GM18502 (cell line): ENCODE data around the gene ZC3H18.

Experiments used
- ATAC-seq: cut with Tn5 transposase; IDR thresholded peaks from one replicate; pipeline ENCODE4 v1.9.1; 2021; ENCODE audit warnings: mild to moderate bottlenecking; ENCODE audit not compliant: unreplicated experiment, poor library complexity

The ZC3H18 gene

DNA sequence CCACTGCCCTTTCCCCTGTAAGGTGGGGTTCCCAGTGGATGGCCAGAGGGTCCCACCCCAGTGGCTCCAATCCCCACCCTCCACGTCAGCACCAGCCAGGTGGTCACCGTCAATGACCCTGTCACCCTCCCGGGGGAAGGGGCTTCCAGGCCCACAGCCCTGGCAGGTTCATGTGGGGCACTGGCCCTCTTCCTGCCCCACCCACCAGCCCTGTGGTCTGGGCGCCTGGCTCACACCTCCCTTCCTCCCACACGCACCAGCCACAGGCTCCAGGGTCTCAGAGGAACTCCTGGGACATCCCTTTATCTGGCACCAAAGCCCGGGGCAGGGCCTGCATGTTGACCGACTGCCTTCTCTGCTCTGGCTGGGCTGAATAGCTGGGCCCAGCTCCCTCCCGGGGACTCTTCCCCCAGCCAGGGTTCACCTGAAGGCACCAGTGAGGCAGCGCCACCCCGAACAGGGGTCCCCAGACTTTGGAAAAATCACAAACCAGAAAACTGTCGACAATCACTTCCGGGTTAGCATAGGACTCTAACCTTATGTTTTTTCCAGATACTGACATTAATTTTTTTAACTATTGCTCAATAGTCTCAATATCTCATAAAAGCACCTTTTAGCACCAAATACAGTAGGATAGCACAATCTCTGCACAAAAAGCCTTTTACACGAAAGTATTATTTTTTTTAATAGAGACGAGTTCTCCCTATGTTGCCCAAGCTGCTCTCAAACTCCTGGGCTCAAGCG is 21.9 kb upstream of the ZC3H18 start:
- ATAC-seq = no peak

DNA sequence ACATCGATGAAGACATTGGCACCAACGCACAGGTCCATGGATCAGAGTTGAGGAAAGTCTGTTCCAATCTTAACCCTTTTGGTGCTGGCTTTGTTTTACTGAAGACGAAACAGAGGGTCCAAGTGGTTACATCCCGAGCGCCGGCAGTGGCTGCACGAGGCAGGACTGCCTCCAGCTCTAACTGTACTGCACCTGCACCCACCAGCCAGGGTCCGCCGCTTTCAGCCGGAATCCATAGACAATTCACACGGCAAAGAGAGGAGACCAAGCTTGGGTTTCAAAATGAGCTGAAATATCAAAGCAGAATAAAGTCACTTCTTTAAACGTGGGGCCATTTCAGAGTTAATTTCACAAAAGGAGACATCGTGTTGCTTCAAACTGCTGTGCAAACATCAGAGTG is 21.2 kb upstream of the ZC3H18 start:
- no peak for ATAC-seq

DNA sequence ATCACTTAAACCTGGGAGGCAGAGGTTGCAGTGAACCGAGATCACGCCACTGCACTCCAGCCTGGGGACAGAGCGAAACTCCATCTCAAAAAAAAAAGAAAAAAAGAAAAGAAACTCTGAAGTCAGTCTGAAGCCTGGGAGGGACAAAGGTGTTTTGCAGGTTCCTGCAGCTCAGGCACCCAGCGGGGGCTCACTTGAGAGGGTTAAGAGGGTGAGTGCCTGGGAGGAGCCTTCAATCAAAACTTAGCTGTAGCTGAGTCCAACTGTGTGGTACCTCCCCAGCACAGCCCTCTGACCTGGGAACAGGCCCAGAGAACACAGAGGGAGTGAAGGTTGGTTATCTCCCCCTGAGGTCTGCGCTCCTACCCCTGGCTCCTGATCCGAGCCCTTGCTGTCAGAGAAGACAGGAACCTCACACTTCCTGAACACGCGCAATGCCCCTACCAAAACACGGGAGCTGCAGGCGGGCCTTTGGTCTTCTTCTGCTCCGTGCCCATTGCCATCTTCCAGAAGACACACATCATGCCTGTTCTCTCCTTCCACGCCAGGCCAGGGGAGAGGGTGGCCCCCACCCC is 20.4 kb upstream of the ZC3H18 start:
- ATAC-seq = no peak

DNA sequence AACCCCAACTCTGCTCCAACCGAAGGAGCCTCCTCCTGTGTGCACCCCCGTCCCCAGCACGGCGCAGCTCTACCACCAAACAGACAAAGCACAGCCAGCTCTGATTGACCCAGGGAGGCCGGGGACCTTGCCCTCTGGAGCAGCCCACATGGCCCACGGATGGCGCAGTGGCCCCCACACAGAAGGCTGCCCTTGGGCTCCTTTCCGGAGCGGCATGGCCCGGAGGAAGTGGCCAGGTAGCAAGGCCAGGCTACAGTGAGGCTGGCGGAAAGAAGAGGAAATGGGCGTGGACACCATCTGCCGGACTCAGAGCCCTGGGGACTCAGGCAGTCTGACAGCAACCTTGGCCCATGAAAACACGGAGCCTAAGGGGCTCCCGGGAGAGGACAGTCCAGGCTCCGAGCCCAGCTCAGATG is 19.9 kb upstream of the ZC3H18 start:
- ATAC-seq = no peak

DNA sequence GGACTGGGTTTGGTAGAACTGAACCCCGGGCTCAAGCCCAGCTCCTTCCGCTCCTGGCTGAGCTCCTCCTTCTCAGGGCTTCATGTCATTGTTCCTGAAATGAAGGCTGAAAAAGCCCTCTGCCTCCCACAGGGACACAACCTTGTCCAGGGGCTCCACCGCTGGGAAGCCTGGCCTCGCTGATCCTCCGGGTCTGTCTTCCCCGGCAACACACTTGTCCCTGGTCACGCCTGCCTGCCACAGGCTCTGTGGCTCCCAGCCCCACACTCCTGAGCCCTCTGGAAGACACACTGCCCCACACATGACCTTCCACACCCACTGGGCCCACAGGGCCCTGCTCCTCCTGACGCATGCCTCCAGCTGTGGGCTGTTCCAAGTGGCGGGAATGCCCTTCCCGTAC is 18.0 kb upstream of the ZC3H18 start:
- ATAC-seq = no peak

DNA sequence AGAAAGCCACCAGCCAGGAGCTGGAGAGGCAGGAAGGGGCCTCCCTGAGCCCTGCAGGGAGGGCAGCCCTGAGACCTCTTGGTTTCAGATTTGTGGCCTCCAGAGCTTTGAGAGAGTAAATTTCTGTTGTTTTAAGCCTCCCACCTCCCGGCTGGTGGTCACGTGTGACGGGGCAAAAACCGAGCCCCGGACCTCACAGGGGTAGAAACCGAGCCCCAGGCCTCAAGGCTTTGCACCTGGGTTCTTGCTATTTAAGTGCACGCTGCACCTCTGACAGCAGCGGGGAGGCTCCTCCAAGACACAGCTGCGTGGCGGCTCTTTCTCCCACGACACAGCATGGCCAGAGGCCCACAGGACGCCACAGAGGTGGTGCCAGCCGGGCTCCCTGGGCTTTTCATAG is 17.4 kb upstream of the ZC3H18 start:
- no peak for ATAC-seq

DNA sequence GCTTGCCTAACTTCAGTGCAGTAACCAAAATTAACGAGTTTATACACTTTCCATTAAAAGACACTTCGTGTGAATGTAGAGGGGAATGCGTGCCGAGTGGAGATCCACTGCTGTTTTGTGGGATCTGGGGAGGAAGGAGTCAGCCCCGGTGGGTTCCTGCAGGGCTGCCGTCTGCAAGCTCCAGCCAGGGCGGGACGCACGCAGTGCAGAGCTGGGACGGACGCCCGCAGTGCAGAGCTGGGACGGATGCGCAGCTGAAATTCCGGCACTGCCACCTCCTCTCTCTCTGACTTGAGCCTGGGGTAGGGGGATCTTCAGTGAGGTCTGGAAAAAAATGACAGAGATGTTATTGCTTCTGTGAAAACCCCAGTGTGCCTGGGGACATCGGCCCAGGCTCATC is 16.5 kb upstream of the ZC3H18 start:
- no peak for ATAC-seq

DNA sequence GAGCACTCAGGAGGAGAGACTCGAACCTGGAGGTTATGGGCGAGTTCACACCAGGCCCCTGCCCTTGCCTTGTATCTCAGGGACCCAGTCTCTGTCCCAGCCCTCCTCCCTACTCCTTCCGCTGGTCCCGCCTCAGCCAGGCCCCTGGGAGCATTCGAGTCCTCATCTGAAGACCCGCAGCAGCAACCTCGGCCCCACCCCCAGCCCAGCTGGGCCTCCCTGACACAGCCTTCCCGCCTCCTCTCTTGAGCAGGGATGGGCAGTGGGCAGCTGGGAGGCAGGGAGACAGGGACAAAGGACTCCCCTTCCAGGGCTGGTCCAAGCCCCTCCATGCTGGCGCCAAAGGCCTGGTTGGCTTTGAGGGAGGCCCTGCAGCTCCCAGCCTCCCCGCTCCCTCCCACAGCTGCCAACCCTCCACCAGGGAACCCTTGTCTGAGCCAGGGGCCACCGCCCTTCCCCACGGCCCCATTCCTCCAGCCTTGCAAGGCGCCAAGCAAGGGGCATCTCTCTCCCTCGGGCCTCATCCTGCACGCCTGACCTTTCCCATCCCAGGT is 15.4 kb upstream of the ZC3H18 start:
- no peak for ATAC-seq

DNA sequence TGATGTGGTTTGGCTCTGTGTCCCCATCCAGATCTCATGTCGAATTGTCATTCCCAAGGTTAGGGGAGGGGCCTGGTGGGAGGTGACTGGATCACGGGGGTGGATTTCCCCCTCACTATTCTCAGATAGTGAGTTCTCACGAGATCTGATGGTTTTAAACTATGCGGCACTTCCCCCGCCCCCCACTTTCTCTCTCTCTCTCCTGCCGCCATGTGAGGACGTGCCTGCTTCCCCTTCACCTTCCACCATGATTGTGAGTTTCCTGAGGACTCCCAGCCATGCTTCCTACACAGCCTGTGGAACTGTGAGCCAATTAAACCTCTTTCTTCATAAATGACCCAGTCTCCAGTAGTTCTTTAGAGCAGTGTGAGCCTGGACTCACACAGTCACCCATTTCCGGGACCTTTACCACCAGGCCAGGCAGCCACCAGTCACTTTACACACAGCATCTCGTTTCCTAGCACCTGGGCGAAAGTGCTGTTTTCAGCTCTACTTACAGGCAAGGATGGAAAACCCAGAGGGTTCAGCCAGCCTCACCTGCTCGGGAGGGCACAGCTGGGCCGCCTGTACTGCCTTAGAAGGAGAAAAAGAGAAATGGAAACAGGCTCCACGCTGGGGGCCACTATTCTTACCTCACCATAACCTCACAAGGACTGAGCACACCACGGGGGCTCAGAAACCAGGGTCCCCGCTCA is 13.8 kb upstream of the ZC3H18 start:
- ATAC-seq = no peak

DNA sequence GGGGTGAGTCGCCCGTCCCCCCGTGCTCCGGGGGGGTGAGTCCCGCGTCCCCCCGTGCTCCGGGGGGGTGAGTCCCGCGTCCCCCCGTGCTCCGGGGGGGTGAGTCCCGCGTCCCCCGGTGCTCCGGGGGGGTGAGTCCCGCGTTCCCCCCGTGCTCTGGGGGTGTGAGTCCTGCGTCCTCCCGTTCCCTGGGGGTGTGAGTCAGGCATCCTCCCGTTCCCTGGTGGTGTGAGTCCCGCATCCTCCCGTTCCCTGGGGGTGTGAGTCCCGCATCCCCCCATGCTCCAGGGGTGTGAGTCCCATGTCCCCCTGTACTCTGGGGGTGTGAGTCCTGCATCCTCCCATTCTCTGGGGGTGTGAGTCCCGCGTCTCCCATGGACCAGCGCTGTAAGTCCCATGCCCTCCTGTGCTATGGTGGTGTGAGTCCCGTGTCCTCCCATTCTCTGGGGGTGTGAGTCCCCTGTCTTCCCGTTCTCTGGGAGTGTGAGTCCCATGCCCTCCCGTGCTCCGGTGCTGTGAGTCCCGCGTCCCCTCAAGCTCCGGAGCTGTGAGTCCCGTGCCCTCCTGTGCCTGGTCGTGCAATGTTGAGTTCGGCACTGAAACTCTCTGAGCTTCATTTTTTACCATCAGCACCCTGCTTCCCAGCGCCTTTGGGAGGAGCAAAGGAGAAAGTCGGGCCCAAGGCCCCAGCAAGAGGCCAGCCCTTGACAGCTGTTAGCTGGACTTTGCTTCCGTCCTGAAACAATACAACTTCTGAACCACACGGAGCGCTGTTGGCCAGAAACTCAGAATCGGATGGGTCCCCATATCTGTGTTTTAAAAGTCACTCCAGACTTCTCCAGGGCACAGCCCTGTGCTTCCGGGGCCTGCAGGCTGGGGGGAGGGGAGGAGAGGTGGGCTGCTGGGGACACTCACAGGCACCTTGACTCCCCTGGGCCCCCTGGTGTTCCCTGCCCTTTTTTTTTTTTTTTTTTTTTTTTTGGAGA is 11.5 kb upstream of the ZC3H18 start:
- ATAC-seq = no peak

DNA sequence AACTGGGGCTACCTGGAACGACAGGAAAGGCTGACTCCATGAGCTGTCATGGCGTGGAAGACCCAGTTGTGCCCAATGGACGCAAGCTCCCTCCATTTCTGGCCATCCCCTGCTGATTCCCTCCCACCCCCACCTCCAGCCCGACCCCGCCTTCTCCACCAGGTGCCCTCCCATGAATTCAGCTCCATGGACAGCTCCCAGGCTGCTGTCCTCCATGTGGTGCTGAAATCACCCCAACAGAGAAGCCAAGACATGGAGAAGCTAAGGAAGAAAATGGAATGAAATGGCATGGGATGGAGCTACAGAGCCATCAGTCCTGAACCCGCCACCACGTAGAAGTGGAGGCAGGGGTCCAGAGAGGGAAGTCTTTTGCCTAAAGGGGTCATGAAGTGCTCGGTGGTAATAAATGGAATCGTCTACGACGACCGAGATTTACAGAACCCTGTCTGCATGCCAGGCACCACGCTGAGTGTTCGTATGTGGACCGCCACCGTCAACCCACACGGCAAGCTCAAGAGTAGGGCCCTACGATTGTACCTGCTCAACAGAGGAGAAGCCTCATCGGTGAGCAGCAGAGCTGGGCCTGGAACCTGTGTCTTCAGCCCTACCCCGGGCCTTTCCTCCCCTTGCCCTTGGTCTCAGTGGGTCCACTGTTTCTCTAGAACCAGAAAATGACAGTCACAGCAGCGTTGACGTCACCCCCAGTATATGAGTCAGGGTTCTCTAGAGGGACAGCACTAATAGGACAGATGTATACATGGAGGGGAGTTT is 9.3 kb upstream of the ZC3H18 start:
- no peak for ATAC-seq

DNA sequence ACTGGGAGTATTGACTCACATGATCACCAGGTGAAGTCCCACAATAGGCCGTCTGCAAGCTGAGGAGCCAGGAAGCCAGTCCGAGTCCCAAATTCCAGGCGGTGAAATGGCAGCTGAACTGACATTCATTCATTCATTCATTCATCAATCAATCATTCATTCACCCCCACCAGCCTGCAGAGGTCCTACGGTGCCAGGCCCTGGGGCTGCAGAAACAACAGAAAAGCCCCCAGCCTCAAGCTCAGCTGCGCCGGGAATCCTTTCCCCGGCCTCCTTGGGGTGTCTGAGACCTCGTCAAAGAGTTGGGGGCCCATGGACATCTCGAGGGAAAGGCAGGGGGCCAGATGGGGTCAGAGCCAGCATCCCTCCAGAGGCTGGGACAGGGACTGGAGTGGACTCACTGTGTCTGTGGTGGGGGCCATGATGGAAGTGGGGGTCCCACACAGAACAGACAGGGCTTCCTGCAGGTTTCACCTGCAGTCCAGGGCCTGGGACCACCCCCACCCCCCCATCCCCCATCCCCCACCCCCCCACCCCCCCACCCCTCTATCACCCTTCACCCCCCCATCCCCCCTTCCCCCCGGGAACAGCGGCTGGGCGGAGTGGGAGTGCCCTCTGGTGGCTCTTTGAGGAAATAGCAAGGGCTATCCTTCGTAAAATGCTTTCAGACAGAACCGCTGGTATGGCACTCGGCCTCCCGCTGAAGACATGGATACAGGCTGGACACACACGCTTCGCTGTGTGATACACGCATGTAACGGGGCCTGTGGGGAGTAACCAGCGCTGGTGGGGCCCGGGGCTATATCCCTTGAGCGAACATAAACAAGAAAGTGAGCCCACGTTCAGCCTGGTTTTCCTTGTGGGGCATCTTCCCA is 8.5 kb upstream of the ZC3H18 start:
- no peak for ATAC-seq

DNA sequence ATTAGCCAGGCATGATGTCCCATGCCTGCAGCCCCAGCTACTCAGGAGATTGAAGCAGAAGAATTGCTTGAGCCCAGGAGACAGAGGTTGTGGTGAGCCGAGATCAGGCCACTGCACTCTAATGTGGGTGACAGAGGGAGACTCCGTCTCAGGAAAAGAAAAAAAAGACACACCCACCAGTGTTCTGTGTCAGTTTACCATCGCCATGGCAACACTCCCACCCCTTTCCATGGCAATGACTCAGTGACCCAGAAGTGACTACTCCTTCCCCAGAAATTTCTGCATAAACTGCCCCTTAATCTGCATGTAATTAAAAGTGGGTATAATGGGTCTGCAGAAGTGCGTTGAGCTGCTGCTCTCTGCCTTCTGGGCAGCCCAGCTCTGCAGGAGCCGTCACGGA is 4.0 kb upstream of the ZC3H18 start:
- no peak for ATAC-seq

DNA sequence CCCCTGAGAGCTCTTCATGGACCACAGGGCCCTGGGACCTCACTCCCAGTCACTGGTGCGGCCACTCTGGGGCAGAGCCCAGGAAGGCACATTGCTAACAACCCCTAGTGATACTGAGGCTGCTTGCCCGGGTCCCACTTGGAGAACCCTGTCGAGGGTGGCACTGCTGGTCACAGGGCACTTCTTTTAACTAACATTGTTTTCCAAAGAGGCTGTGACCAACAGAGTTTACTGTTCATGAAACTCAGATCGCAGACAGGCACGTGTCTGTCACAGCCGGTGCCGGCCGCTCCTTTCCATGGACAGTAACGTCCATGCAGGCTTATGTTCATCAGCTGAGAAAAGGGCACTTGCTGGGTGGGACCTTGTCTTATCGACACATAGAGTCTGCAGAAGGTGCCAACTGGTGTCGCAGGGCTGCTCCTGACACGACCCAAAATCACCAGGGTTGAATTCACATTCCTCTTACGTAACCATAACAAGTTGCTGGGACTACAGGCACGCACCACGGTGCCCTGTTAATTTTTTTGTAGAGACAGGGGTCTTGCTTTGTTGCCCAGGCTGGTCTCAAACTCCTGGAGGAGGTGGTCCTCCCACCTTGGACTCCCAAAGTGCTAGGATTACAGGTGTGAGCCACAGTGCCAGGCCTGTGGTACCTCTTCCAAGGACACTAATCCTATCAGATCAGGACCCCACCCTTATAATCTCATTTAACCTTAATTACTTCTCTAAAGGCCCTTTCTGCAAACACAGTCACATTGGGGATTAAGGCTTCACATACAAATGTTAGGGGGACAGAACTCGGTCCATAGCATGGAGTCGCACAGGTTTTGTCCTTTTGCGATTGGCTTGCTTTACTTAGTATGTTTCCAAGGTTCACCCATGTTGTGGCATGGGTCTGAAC is 1.2 kb upstream of the ZC3H18 start:
- ATAC-seq = no peak

DNA sequence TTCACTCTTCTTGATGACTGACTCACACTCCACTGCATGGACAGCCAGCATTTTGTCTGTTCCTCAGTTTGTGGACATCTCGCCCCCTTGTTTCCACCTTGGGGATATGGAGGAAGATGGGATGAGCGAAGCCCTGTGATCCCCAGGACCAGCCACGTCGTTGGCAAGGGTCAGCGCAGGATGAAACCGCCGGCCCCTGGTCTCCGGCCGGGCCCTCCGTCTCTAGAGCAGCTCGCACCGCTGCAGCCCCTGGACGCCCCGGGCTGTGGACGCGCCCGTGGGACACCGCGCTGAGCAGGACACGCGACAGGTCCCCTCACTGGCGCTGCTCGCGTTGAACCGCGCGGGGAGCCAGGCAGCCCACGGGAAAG is 604 bp upstream of the ZC3H18 start:
- ATAC-seq = peak; percentile 28

DNA sequence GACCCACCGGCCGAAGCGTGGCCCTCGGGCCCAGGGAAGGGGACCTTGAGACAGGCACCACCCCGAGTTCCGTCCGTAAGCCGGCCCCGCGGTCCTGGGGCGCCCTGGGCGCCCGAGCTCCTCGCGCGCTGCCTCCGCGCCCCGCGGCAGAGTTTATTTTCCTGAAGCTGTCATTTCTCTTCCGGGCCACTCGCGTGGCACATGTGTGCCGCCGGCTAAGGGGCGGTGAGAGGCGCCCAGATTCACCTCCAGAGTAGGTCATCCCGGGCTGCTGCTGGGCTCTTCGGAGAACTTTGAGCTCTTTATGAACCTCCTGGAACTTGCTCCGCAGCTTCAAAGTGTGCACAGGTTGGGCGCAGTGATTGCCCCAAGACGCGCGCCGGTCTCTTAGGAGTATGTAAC is 489 bp downstream of the ZC3H18 start:
- ATAC-seq = no peak

DNA sequence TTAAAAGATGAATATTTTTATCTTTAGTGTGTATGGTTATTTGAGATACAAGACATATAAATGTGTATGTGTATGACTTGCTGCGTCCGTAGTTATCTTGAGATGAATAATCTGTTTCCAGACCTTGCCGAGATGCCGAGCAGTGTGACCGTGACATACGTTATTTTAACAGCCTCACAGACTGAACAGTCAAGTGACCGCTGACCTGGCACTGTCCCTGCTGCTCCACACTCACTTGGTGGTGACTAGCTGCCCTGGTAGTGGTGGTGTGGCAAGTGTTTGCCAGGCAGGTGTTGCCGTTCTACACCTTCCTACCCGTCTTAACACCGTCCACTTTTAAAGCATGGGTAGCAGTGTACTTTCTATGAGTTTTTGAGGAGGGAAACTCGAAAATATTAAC is 5.0 kb downstream of the ZC3H18 start:
- no peak for ATAC-seq

DNA sequence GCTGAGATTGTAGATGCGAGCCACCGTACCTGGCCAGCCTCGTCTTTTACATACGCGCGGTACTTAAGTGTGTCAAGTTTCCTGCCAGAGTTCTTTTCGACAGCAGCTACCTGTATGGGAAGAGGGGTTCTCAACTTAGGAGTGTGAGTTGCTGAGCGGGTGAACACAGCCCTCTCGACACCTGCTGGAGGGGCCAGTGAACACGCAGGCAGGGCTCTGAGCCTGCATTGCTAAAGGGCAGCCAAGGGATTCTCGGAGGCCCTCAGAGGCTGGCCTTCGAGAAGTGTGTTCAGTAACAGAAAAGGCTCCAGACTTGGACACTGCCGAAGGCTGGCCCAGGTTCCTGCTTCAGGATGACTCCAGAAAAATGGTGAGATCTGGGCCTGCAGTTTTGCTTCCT is 6.1 kb downstream of the ZC3H18 start:
- ATAC-seq = no peak
